HG02885 (cell line): Measurements from ENCODE around the gene PEMT.

Experiments used
- ATAC-seq: cut with Tn5 transposase; IDR thresholded peaks from one replicate; pipeline ENCODE4 v1.9.1; 2021; ENCODE audit warnings: mild to moderate bottlenecking; ENCODE audit not compliant: unreplicated experiment, poor library complexity

The PEMT gene

DNA sequence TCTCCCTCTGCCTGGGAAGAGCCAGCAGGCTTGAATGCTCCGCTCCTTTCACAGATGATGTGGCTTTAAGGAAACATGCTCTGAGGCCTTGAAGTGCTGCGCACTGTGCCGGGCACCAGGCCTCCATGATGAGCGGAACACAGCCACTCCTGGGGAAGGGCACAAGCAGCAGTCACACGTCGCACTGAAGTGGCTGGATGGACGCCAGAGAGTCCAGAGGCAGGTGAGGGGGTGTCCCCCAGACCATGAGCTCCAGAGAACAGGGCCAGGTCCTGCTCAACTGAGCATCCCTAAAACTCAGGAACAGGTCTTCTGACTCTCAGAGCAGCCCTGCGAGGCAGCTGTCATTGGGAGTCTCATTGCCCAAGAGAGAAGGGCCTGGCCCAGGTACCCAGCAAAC lies 35.6 kb downstream of the PEMT start:
- no peak for ATAC-seq

DNA sequence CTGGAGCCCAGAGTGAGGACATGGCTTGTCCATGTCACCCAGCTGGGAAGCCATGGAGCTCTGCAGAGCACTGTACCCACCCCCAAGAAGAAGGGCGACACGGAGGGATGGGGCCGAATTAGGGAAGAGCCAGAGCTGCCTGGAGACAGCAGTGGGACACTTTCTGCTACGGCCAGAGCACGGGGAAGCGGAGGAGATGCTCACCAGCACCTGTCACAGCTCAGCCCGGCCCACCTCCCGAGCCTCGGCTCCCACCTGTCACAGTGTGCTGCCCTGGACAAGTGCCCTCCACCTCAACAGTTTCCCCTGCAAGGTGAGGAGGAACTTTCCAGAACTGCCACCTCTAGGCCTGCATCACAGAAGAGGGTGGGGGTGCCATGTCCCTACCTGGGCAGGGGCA lies 36.4 kb downstream of the PEMT start:
- ATAC-seq, result no peak

DNA sequence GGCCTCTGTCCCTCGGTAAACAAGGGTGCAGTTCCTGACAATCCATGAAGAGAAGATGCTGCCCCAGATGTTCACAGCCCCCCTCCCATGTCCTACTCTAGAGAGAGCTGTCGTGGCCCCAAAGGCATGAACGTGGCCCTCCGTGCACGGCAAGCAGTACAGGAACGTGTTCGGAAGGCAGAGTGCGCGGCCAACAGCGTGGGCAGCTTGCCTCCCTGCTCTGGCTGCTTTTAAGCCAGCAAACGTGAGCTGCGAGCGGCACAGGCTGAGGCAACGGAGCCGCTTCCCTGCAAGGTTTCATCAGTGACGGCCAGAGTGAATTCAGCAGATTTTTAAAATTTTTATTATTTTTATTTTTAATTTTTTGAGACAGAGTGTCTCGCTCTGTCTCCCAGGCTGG lies 37.2 kb downstream of the PEMT start:
- ATAC-seq, result no peak

DNA sequence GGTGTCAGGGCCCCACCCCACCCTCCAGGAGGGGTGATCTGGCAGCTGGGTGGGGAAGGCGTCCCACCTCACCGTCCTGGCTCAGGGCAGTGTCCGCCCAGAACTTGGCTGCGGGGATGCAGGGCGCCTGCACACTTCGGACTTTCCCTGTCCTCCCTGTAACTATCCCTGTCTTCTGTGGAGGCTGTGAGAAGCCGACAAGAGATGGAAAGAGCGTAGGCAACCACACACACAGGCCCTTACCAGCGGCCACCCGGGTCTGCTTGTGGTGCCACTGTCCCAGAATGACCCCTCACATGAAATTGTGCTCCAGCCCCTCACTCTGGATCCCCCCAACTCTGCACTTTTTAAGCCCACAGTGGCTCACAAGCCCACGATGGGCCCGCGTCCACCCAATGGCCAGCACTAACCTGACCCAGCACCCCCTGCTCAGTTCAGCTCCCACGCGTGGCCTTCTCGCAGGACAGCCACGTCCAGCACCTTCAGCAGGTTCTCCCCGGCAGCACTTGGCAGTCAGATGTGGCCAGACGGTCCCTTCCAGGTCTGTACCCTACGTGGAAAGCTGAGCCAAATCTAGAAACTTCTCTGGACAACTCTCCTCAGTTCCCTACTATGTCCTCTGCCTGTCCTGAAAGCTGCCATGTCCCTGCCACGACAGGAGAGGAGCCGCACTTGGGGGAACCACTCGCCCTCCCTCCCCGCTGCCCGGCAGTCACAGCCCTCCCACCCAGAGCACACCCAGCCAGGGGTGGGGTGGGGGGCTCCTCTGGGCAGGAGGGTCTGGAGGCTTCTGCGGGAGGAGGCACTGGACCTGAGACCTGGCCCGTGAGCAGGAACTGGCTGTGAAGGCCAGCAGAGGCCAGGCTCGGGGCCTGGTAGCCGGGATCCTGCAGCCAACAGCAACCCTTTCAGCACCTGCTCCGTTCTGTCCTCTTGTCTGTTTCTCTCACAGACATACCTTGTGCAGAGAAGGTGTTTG lies 38.0 kb downstream of the PEMT start:
- ATAC-seq, result no peak

DNA sequence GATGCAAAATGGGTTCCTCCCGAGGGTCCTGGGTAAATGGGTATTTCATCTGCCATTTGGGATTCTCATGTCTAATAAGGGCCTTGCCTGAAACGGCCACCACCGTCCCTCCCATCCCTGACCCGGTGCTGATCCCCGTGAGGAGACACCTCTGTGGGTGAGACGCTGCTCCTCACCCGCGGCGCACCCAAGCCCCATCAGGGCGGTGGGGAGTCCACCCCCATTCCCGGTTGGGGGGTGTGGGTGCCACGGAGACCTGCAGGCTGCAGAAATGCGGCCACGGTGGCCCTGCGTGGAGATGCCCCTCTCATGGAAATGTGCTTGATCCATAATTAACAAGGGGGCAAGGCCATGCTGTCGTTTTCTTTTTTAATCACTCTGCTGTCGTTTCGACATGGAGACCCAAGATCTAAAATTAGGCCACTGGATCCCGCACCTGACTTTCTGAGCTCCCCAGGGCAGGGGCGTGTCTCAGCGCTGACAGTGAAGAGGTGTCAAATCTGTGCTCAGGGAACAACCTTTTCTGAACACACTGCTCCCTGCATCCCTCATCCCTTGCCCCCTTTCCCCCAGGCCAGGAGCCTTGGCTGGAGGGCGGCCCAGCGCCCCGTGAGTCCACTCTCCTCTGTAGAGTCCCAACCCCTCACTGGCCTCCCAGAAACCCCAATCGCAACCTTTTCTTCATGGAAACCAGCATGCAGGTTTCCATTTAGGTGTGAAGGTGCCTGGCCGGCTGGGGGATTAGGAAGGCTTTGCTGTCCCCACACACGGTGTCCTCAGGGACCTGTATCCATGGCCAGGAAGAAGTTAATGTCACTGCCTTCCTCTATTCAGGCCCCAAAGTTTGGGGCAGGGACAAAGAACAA lies 38.9 kb downstream of the PEMT start:
- no peak for ATAC-seq

DNA sequence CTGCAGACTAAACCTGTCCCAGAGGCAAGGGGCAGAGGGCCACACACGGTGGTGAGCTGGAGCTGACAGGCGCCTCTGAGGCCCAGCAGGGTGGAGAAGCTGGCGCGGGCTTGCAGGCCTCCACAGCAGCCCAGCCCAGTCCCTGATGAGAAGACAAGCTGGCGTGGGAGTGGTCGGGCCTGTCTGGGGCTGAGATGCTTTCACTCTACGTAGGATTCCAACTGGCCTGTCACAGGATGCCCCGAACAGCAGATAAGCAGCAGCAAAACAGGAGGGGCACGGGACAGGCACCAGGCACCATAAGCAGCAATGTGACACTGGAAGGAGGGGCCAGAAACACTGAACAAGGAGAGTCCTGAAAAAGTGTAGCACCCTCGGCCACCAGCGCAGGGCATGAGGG lies 40.1 kb downstream of the PEMT start:
- ATAC-seq, result no peak

DNA sequence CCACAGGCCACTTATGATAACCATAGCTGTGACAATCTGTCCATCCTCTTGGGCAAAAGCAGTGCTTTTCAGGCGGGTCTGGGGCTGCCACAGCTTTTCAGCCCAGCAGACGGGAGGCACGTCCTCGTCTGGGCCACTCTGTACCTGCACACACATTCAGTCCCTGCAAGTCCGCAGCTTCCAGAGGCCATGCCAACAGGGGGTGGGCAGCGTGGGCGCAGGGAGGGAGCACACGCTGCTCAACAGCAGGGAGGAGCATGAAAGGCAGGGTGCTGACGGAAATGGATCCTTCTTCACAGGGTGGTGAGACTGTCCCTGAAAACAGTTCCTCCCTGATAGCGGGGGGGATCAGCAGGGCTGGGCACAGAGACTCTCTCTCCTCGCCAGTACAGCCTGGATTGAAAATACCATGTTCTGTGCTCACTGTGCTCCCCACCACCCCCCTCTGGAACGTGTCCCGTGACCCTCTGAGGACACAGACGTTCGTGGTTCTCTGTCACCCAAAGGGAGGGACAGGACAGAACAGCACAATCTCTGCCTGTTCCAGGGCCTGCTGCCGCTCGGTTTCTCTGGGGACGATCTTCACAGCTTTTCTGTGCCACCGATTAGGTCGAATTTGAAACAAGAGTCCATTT lies 41.7 kb downstream of the PEMT start:
- ATAC-seq, result no peak

DNA sequence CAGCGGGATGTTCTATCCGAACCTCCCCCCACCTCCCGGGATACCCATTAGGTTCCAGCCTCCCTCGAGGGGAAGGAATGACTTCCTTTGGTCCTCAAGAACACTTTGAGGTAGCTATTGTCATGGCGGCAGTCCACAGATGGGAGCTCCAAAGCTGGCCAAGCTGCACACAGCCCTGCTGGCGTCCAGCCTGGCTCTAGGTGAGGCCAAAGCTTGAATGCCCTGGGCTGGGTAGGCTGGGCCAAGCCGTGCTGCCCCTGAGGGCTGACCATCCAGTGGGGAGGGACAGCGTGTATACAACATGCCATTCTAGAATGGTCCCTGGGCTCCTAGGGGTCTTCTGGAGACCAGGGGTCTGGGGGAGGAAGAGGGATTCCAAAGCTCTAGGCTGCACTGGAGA lies 43.5 kb downstream of the PEMT start:
- ATAC-seq, result no peak

DNA sequence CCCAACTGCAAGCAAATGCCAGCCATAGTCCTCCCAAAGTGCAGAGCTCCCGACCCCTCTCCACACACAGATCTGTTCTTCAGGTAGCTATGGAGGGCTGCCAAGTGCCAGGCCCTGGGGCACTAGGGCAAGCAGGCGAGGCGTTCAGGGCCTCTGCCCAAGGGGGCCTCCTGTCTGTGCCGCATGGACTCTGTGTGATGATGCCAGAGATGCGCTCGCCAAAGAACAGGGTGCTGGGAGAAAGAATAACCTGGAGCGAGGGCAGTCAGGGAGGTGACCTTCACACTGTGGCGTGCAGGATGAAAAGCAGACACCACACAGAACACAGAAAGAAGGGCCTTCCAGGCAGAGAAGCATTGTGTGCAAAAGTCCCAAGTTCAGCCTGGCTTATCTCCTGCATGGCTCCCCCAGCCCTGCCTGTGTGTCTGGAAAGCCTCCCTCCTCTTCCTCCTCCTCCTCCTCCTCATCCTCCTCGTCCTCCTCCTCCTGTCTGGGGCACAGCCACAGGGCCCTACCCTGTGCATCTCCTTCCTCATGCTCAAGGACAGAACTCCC lies 44.2 kb downstream of the PEMT start:
- no peak for ATAC-seq

DNA sequence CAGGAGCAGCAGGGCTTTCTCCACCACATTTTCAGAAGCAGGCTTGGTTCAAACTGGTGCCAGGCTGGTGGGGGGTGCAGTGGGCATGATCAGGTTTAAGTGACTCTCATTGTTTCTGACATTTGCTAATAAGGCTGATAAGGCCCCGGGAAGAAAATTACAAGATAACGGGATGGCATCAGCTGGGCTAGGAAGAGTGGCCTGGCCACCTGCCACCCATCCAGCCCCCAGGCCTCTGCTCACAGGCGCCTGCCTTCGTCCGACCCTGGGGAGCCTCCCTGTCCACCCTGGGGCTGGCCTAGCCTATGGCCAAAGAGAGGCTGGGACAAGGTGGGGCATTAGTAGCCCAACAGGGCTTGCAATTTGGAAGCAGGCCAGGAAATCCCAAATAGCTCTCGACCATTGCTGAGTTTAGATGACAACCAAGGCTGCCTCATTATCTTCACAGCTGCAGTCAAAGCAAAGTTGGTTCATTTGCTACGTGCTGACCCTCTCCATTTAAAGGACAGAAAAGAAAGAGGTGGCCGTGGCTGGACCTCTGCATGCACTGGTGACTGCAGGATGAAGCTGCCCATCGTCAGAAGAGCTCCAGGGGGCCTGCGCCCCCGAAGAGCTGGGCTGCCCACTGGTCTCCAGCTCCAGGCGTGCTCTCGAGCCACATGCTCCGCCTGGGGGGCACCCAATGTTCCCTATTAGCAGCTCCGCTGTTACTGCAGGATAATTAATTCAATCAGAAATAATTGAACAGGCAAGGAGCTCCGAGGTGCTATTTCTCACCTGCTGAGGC lies 44.9 kb downstream of the PEMT start:
- no peak for ATAC-seq

DNA sequence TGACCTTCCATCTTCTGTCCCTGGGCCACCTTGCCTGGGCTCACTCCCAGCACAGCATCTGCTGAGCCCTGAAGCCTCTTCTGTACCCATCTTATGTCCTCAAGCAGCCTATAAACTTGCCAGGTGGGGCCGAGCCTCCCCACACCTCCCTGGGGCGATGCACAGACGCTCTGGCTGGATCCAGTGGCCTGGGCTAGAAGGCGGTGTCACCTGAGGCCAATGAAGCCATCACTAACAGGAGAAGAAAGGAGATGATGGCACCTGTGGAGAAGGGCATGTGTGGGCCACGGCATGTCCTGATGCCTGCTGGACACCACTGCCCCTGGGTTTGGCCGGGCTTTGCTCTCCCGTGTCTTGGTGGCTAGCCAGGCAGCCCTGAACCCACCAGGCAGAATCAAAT lies 45.5 kb downstream of the PEMT start:
- no peak for ATAC-seq

DNA sequence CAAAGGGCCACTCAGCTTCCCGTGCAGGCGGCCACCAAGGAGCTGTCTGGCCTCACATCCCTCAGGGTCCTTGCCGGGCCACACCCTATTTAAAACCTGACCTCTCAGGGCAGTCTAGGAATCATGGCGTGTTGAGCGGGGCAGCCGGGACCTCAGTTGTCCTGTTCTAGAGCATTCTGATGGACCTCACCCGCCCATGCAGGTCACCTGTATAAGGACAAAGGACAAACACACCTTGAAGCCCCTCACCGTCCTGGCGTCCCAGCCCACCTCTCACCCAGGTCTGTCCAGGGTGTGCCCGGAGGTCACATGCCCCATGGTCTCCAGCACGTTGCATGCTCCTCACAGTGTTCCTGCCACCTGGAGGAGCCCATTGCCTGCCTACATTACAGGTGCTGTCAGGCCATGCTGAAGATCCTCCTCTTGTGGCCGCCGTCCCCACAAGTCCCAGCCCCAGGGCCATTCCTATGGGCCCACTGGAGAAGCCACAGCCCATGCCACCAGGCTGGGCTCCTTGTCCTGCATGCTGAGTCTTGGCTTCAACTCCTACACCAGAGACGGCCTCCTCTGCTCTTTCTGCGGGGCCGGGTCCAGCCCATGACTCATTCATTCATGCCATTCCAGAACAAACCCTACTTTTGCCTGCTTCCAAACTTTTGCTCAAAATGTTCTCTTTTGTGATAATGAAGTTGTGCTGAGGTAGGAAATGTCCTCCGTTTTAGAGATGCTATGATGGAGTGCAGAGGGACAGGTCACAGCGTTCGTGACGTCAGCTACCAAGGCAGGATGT lies 46.3 kb downstream of the PEMT start:
- no peak for ATAC-seq

DNA sequence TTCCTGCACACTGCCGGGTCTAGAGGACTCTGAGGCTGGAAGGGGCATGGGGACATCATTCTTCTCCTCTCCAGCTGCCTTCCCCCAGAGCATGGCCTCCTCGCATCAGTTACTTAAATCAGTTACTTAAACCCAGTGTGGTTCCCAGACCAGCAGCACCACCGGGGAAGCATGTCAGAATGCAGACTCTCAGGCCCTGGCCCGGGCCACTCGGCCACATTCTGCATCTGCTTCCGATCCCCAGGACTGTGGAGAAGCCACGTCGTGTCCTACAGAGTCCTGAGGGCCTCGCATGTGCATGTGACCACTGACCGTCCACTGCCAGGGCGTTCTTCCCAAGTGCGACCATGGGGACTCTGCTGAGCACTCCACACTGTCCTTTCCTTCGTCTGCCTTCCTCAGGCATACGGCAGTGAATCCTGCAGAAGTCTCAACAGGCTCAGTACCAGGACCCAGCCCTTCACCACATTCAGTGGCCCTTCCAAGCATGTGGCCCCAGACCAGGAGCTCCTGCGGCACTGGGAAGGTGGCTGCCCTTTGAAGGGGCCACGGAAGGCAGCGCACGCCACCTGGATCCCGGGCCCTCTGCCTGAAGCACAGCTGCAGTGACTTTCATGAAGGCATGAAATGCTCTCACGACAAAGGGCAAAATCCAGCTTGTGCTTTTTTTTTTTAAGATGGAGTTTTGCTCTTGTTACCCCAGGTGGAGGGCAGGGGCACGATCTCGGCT lies 48.4 kb downstream of the PEMT start:
- no peak for ATAC-seq

DNA sequence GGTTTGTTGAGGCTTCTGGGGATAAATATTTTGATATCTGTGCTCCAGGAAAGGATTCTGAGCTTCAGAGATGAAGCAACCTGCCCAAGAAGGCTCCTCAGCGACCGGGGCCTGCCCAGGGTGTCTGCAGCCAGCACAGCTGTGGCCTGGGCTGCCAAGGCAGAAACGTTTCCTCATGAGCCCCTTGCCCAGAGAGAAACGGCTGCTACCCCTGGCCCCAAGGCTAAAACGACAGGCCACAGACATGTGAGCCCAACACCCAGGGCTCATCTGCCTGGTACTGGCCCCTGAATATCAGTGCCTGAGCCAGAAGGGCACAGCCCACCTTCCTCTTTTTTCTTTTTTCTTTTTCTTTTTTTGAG lies 49.9 kb downstream of the PEMT start:
- no peak for ATAC-seq

DNA sequence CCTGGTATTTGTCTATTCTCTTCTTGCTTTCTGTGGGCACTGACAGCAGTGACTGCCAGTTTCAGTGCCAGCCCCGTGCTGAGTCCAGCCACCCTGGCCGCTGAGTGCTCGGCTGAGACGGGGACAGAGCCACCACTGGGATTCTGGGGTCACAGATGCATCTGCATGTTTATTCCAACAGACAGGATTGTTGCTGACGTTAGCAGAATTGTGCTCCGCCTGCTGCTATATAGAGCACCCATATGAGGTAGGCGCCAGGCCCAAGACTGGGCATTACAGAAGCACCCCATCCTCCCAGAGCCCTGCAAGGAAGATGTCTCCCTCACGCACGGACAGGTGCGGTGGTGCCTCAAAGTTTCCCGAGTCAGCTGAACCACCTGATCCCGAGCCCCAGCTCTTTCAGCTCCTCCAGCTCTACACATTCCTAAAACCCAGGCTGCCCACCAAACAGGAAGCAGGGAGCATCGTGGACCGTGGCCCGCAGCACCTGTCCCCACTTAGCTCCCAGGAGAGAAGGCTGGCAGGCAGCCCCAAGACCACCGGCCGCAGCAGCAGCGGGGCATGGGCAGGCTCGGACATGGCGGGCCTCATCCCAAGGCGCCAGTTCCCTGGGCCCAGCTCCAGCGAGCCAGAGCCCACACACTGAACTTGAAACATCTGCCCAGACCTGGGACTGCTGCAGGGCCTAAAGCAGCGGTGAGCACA lies 50.4 kb downstream of the PEMT start:
- ATAC-seq, result no peak

DNA sequence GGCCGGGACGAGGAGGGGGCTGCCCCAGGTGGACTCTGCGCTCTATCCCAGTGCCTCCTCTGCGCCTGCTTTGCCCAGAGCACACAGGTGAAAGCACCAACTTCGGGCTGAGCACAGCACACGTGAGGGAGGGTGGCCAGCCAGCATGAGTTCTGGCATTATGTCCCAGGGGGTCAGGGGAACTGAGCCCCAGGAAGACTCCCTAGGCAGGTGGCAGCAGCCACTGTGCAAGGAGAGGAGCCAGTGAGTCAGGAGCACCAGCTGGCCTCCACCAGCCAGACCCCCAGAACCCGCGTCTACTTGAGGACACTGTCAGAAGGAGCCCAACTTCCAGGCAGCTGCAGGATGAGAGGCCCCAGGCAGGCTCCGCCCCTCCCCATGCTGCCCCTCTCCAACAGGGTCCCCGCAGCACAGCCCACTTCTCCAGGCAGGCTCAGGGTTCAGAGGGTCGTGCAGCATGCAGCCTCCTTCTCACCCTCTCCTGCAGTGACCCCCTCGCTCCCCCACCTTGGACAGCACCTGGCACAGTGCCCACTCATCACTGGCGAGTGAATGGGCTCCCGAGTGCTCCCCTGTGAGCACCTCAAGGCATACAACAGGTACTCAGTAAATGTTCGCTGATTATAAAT lies 51.1 kb downstream of the PEMT start:
- no peak for ATAC-seq

DNA sequence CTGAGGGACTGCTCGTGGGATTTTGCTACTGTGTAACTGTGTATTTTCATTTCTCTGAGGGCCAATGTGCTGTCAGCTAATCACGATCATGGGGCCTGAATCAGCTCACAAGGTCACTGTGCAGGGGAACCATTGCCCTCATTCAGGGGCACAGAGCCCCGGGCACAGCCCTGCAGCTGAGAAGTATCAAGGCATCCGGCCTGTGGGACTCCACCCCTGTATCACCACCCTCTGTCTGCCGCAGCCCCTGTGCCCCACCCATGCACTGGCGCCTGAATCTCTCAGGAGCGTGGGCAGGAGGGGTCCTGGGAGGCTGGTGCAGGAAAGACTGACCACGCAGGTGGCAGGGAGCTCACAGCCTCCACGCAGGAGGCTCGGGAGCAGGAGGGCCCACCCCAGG lies 51.9 kb downstream of the PEMT start:
- ATAC-seq, result no peak
